RWPE1 (cell line): Measurements from ENCODE around the gene OLFM3.

Experiments
- CTCF ChIA-PET: fragments of 350-600 bp; sonication (Branson Sonifier 250); formaldehyde crosslinking; extraction: SDS; loops from one replicate; lab custom pipeline; 2021; lab: Yijun Ruan, JAX
- POLR2A ChIA-PET: fragments of 400-600 bp; formaldehyde crosslinking; extraction: SDS; loops from one replicate; lab custom pipeline; 2020; ENCODE audit warnings: antibody characterized with exemption; ENCODE audit not compliant: low non-redundant PET; lab: Yijun Ruan, JAX
- DNase-seq: peaks from one replicate; pipeline ENCODE4 v3.0.0; 2012; ENCODE audit warnings: low spot score
- H3K27ac ChIP-seq: fragments of 450-650 bp; 2 replicates; pipeline ENCODE4 v1.5.1; 2017
- TF ChIP-seq, protein P1 (sequence below): fragments of 450-650 bp; conservative IDR thresholded peaks from 2 replicates; pipeline ENCODE4 v1.5.1; 2017; ENCODE audit warnings: low read depth, mild to moderate bottlenecking

OLFM3 gene

DNA sequence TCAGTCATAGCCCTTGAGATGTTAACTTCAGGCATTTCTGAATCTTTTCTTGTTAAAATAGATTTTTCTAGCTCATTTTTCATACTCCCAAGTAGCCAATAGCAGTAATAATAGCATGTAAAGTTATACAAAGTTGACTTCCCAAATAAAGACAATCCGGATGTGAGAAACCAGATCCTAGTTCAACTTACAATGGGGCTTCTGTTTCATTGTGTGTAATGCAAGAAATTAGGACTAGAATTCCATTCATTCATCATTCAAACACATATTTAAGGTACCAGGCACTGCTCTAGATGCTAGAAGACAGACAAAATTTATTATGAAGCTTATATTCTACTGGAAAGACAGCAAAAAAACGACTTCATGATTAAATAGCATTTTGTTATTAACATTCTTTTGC is 240.3 kb downstream of the OLFM3 start:
- H3K27ac ChIP-seq: no peak overlapping the region
- TF ChIP-seq, protein P1, sequence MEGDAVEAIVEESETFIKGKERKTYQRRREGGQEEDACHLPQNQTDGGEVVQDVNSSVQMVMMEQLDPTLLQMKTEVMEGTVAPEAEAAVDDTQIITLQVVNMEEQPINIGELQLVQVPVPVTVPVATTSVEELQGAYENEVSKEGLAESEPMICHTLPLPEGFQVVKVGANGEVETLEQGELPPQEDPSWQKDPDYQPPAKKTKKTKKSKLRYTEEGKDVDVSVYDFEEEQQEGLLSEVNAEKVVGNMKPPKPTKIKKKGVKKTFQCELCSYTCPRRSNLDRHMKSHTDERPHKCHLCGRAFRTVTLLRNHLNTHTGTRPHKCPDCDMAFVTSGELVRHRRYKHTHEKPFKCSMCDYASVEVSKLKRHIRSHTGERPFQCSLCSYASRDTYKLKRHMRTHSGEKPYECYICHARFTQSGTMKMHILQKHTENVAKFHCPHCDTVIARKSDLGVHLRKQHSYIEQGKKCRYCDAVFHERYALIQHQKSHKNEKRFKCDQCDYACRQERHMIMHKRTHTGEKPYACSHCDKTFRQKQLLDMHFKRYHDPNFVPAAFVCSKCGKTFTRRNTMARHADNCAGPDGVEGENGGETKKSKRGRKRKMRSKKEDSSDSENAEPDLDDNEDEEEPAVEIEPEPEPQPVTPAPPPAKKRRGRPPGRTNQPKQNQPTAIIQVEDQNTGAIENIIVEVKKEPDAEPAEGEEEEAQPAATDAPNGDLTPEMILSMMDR: no peak
- DNase-seq: no peak
- CTCF ChIA-PET: interaction anchor here (0.6 kb wide), 1 partner anchor 90 kb away, joined by 5 read pairs; no protein-coding TSS in a partner anchor
- POLR2A ChIA-PET: no interaction called here
